Hematopoietic multipotent progenitor cell treated with erythropoietin and hydrocortisone succinate and interleukin-3 and kit ligand, for 6 days (in vitro differentiated cells): Measurements from ENCODE around the gene SH2B2.
"Not testable (repeated sequence)": the region's sequence is repeated elsewhere in the genome, so short reads cannot be mapped to it uniquely, and the experiment has no call there.

Experiments used
- DNase-seq: peaks from one replicate; pipeline ENCODE4 v3.0.0-alpha.2; 2015

The SH2B2 gene

GRCh38 chr7:102287111-102287980 lies 678 bp downstream of the SH2B2 start:
- DNase-seq = peak; percentile 43

GRCh38 chr7:102287981-102288278 lies 1.3 kb downstream of the SH2B2 start:
- no peak for DNase-seq

GRCh38 chr7:102288285-102288930 lies 1.7 kb downstream of the SH2B2 start:
- peak; percentile 46 for DNase-seq

- no peak for DNase-seq
Measured at GRCh38 chr7:102289057-102289456, 2.4 kb downstream of the SH2B2 start.

GRCh38 chr7:102291056-102291915 lies 4.6 kb downstream of the SH2B2 start:
- DNase-seq = no peak

- DNase-seq = no peak
Measured at GRCh38 chr7:102291916-102292267, 5.2 kb downstream of the SH2B2 start.

GRCh38 chr7:102292813-102293798 lies 6.4 kb downstream of the SH2B2 start:
- DNase-seq = no peak

GRCh38 chr7:102294589-102294988 lies 7.9 kb downstream of the SH2B2 start:
- DNase-seq = no peak

GRCh38 chr7:102295346-102296178 lies 8.9 kb downstream of the SH2B2 start:
- DNase-seq = no peak

GRCh38 chr7:102296179-102296438 lies 9.4 kb downstream of the SH2B2 start:
- no peak for DNase-seq

GRCh38 chr7:102296514-102296913 lies 9.8 kb downstream of the SH2B2 start:
- no peak for DNase-seq

- DNase-seq = no peak
Measured at GRCh38 chr7:102297487-102298218, 11.0 kb downstream of the SH2B2 start.

- DNase-seq = no peak
Measured at GRCh38 chr7:102300643-102301221, 14.1 kb downstream of the SH2B2 start.

- not testable (repeated sequence) for DNase-seq
Measured at GRCh38 chr7:102301367-102301766, 14.7 kb downstream of the SH2B2 start.

- DNase-seq = no peak
Measured at GRCh38 chr7:102302025-102302424, 15.4 kb downstream of the SH2B2 start.

GRCh38 chr7:102303669-102304422 lies 17.2 kb downstream of the SH2B2 start:
- DNase-seq = no peak

GRCh38 chr7:102304668-102305067 lies 18.0 kb downstream of the SH2B2 start:
- no peak for DNase-seq

- DNase-seq = no peak
Measured at GRCh38 chr7:102305414-102306268, 19.0 kb downstream of the SH2B2 start.
